ENCODE data around the gene GINM1. TPM values are rescaled to one million over a fixed set of nuclear protein-coding genes. Genes with fewer than 3 reads are reported as not detected.

GINM1 gene
- total and polyA plus RNA-seq, 8 donors = 3.2 to 61.6 (median 27.6) TPM

DNA sequence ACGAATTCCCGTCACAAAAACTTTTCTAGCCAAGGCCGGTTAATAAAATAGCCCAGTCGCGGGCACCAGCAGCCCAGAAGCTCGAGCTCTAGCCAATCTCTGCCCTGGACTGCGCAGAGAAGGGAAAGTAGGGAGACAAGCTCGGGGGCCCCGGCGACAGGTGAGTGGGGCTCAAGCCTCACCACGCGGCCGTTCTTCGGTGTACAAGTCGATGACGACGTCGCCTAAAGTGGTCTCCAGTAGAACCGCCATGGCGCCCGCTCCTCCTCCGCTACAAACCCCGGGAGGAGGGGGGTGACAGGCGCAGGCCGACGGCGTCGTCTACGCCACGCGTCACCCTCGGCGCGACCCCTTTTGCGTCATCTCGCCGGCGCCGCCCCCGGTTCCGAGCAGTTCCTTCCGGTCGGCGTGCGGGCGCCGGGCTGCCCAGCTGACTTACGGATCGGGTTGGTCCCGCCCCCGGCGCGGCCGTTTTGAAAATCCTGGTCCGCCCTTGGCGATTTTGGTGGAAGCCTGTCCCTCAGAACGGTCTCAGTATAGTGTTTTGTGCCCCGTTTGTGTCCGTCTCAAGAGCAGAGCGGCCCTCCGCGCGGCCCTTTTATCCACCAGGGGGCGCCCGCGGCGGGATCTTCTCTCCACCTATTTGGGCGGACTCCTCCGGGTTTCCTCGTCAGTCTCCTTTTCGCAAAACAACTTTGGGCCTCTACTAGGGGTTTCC is 20.3 kb upstream of the GINM1 start, which contains the start of gene PPIL4:
TSS of gene PPIL4 (minus strand) at position 290 of the 718 bp plus-strand sequence. CDS start at position 252, 38 bp downstream.
- Histone ChIP-seq H3K27me3 (peaks cover 0 to 3% (median 0%) of the 10 kb centered on the region in 3 donors), H3K9me3 (no peaks in the 10 kb centered on the region), H3K27ac (peak within 1 kb of the TSS; percentile 93 to 98 (median 97)), H3K36me3 (peaks cover under 1 to 1% (median under 1%) of the 10 kb centered on the region in 4 donors), H3K4me1 (peaks cover 28 to 43% (median 36%) of the 10 kb centered on the region in 4 donors), H3K4me3 (peak within 1 kb of the TSS; percentile 75 to 88 (median 86))
- TF ChIP-seq, protein P1, sequence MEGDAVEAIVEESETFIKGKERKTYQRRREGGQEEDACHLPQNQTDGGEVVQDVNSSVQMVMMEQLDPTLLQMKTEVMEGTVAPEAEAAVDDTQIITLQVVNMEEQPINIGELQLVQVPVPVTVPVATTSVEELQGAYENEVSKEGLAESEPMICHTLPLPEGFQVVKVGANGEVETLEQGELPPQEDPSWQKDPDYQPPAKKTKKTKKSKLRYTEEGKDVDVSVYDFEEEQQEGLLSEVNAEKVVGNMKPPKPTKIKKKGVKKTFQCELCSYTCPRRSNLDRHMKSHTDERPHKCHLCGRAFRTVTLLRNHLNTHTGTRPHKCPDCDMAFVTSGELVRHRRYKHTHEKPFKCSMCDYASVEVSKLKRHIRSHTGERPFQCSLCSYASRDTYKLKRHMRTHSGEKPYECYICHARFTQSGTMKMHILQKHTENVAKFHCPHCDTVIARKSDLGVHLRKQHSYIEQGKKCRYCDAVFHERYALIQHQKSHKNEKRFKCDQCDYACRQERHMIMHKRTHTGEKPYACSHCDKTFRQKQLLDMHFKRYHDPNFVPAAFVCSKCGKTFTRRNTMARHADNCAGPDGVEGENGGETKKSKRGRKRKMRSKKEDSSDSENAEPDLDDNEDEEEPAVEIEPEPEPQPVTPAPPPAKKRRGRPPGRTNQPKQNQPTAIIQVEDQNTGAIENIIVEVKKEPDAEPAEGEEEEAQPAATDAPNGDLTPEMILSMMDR (IDR thresholded peaks at IDR 0.05) = peak in 5 of 7 experiments; percentile 55 to 86 (median 77)
- TF ChIP-seq POLR2A (IDR thresholded peaks at IDR 0.05) = peak in 2 of 4 donors; percentile 63 to 84
- peak; percentile 64 for TF ChIP-seq EP300 (IDR thresholded peaks at IDR 0.05)
- TF ChIP-seq POLR2AphosphoS5 (IDR thresholded peaks at IDR 0.05) = peak; percentile 94 to 98 (median 96)
- intact Hi-C loops (cut with DNase I; ENCODE audit: low total_unique reads) = loop anchor here (10.0 kb wide), 1 partner anchor 169 kb away; the partner anchor contains the start of gene LATS1
- DNase-seq = peak; percentile 98 to 99
- 0% methylated on average over 32 to 71 of the region's 71 CpGs for WGBS, 5 donors

DNA sequence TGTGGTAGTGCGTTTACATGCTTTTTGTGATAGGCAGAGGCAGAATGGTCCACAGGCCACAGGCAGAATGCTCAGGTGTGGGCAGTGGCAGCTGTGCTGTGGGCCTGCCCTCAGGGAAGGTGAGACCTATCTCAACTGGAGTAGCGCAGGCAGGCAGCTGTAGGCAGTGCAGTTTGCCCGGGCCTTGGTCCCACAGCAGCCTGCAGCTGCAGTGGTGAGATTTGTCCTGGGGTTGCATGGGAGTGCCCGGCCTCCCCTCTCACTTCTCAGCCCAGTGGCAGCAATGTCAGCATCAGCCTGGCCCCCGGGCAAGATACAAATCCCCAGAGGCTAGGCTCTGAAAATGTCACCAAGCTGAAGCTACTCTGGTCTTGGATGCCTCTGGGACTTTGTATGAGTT is 14.3 kb upstream of the GINM1 start:
- Histone ChIP-seq H3K4me3 (no peak overlapping the region), H3K27ac (no peak overlapping the region), H3K27me3 (peaks cover 0 to 22% (median 3%) of the 10 kb centered on the region in 3 donors), H3K4me1 (peaks cover 0 to 1% (median under 1%) of the 10 kb centered on the region in 4 donors), H3K36me3 (no peaks in the 10 kb centered on the region), H3K9me3 (no peaks in the 10 kb centered on the region)
- TF ChIP-seq POLR2A (IDR thresholded peaks at IDR 0.05) (no peak), EP300 (IDR thresholded peaks at IDR 0.05) (no peak)
- intact Hi-C loops (cut with DNase I; ENCODE audit: low total_unique reads) = no loop called here
- DNase-seq = no peak
- 54 to 88% (median 78%) methylated on average over 3 to 5 of the region's 5 CpGs for WGBS, 5 donors

DNA sequence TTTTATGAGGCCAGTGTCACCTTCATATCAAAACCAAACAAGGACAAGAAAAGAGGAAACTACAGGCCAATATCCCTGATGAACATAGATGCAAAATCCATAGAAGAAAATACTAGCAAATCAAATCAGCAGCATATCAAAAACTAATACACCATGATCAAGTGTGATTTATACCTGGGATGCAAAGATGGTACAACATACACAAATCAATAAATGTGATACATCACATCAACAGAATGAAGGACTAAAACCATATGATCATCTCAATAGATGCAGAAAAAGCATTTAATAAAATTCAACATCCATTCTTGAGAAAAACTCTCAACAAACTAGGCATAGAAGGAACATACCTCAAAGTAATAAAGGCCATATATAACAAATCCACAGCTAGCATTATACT is 8.1 kb upstream of the GINM1 start:
- Histone ChIP-seq H3K4me1 (no peaks in the 10 kb centered on the region), H3K27me3 (peaks cover 0 to 19% (median 3%) of the 10 kb centered on the region in 3 donors), H3K36me3 (no peaks in the 10 kb centered on the region), H3K9me3 (no peaks in the 10 kb centered on the region), H3K4me3 (no peak overlapping the region), H3K27ac (no peak overlapping the region)
- intact Hi-C loops (cut with DNase I; ENCODE audit: low total_unique reads) = no loop called here
- no peak for DNase-seq
- TF ChIP-seq POLR2AphosphoS5 (IDR thresholded peaks at IDR 0.05) (no peak), POLR2A (IDR thresholded peaks at IDR 0.05) (no peak), EP300 (IDR thresholded peaks at IDR 0.05) (no peak)
- TF ChIP-seq, protein P1 (IDR thresholded peaks at IDR 0.05) = no peak

DNA sequence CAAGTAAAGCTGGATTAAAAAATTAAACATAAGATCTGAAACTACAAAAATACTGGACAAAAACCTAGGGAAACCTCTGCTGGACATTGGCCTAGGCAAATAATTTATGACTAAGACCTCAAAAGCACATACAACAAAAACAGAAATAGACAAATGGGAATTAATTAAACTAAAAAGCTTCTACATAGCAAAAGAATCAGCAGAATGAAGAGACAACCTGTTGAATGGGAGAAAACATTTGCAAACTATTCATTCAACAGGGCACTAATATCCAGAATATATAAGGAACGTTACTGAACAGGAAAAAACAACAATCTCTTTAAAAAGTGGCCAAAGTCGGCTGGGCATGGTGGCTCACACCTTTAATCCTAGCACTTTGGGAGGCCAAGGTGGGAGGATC is 6.8 kb upstream of the GINM1 start:
- no peak overlapping the region for H3K27ac ChIP-seq
- no peak for TF ChIP-seq POLR2A (IDR thresholded peaks at IDR 0.05)
- TF ChIP-seq, protein P1 (IDR thresholded peaks at IDR 0.05) = no peak
- no peak for TF ChIP-seq POLR2AphosphoS5 (IDR thresholded peaks at IDR 0.05)
- no peak for TF ChIP-seq EP300 (IDR thresholded peaks at IDR 0.05)
- 54 to 81% (median 60%) methylated on average over 2 of the region's 2 CpGs for WGBS, 5 donors

More for the DNA sequence above, 6.8 kb upstream of the GINM1 start:
- no peaks in the 10 kb centered on the region for H3K36me3 ChIP-seq
- intact Hi-C loops (cut with DNase I; ENCODE audit: low total_unique reads) = no loop called here
- H3K27me3 ChIP-seq = peaks cover 0 to 10% (median 0%) of the 10 kb centered on the region in 3 donors
- DNase-seq = no peak
- H3K9me3 ChIP-seq = no peaks in the 10 kb centered on the region
- no peak overlapping the region for H3K4me3 ChIP-seq
- peaks cover 0 to 5% (median 0%) of the 10 kb centered on the region in 4 donors for H3K4me1 ChIP-seq

All from stomach (tissue), 9 donors.